ENCODE measurements around the gene ARHGAP6.
A peak's percentile ranks its signal among the peaks of the same experiment; 100 is the strongest.

The ARHGAP6 gene

GRCh38 chrX:11665168-11666111 lies at the start of gene ARHGAP6:
Gene ARHGAP6 (minus strand): TSS chrX:11665920. CDS start chrX:11664828, 1,092 bp downstream.
- DNase-seq: peak; percentile 62

- DNase-seq: peak; percentile 48
Observed at GRCh38 chrX:11704725-11705495, 39.2 kb upstream of the ARHGAP6 start.

- DNase-seq: no peak
Observed at GRCh38 chrX:11703855-11704254, 38.1 kb upstream of the ARHGAP6 start.

GRCh38 chrX:11702965-11703631 lies 37.4 kb upstream of the ARHGAP6 start:
- DNase-seq: no peak

- no peak for DNase-seq
Observed at GRCh38 chrX:11702420-11702819, 36.7 kb upstream of the ARHGAP6 start.

GRCh38 chrX:11698702-11699101 lies 33.0 kb upstream of the ARHGAP6 start:
- no peak for DNase-seq

GRCh38 chrX:11688201-11688600 lies 22.5 kb upstream of the ARHGAP6 start:
- DNase-seq: no peak

GRCh38 chrX:11687157-11687556 lies 21.4 kb upstream of the ARHGAP6 start:
- DNase-seq: no peak

- no peak for DNase-seq
Observed at GRCh38 chrX:11683057-11683456, 17.3 kb upstream of the ARHGAP6 start.

- DNase-seq: no peak
Observed at GRCh38 chrX:11678158-11678557, 12.4 kb upstream of the ARHGAP6 start.

- no peak for DNase-seq
Observed at GRCh38 chrX:11672213-11672612, 6.5 kb upstream of the ARHGAP6 start.

- no peak for DNase-seq
Observed at GRCh38 chrX:11670316-11670715, 4.6 kb upstream of the ARHGAP6 start.

- DNase-seq: peak; percentile 6
Observed at GRCh38 chrX:11666952-11667685, 1.4 kb upstream of the ARHGAP6 start.

GRCh38 chrX:11666164-11666563 lies 444 bp upstream of the ARHGAP6 start:
- DNase-seq: peak; percentile 9

GRCh38 chrX:11664211-11665167 lies 1.2 kb downstream of the ARHGAP6 start:
- peak; percentile 16 for DNase-seq

- peak; percentile 10 for DNase-seq
Observed at GRCh38 chrX:11663875-11664210, 1.9 kb downstream of the ARHGAP6 start.

- DNase-seq: no peak
Observed at GRCh38 chrX:11655282-11656015, 10.3 kb downstream of the ARHGAP6 start.

GRCh38 chrX:11648705-11649519 lies 16.8 kb downstream of the ARHGAP6 start:
- peak; percentile 6 for DNase-seq

- DNase-seq: no peak
Observed at GRCh38 chrX:11647138-11647537, 18.6 kb downstream of the ARHGAP6 start.

Measured in EL (cell line).